DMS114 treated with DMSO at 0.1 percent for 48 hours (cell line): Measurements from ENCODE around the gene SNRPB.

ENCODE experiments used
- DNase-seq: peaks from one replicate; lab custom pipeline; 2025; ENCODE audit not compliant: unreplicated experiment; lab: John Stamatoyannopoulos, UW

The SNRPB gene

DNA sequence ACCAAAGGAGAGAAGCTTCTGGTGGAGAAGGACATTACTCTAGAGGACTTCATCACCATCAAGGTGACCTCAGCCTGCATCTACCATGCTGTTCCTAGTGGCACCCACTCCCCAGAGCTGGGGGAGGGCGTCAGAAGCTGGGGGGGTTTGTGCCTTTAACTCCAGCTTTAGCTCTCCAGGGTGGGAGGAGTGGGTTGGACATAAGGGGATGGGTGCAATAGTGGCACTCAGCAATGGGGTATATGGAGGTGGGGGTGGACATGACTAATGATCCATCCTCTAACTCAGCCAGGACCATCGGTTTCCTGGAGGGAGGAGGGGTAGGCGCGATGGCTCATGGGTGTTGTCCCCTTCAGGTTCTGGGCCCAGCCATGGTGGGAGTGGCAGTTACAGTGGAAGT, 40.1 kb downstream of the SNRPB start:
- no peak for DNase-seq

GRCh38 chr20:2429051-2429450, 41.5 kb downstream of the SNRPB start:
- no peak for DNase-seq

DNA sequence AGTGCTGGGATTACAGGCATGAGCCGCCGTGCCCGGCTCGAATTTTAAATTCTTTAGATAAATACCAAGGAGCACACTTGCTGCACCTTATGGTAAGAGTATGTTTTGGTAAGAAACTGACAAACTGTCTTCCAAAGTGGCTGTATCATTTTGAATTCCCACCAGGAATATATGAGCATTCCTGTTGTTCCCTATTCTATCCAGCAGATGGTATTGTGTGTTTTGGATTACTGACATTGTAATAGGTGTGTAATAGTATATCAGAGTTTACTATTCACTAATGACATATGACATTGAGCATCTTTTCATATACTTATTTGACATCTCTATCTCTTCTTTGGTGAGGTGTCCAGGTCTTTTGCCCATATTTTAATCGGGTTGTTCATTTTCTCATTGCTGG, 49.3 kb downstream of the SNRPB start:
- peak; percentile 56 for DNase-seq

GRCh38 chr20:2420510-2420909, 50.1 kb downstream of the SNRPB start:
- DNase-seq = no peak

GRCh38 chr20:2418388-2418787, 52.2 kb downstream of the SNRPB start:
- no peak for DNase-seq

DNA sequence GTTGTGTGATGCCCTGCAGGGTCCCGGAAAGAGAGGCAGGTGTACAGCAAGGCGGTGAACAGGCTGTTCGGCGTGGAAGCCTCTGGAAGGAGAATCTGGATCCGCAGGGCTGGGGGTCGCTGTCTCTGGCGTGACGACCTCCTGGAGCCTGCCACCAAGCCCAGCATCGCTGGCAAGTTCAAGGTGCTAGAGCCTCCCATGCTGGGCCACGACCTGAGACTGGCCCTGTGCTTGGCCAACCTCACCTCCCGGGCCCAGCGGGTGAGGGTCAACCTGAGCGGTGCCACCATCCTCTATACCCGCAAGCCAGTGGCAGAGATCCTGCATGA, 53.4 kb downstream of the SNRPB start:
- no peak for DNase-seq

DNA sequence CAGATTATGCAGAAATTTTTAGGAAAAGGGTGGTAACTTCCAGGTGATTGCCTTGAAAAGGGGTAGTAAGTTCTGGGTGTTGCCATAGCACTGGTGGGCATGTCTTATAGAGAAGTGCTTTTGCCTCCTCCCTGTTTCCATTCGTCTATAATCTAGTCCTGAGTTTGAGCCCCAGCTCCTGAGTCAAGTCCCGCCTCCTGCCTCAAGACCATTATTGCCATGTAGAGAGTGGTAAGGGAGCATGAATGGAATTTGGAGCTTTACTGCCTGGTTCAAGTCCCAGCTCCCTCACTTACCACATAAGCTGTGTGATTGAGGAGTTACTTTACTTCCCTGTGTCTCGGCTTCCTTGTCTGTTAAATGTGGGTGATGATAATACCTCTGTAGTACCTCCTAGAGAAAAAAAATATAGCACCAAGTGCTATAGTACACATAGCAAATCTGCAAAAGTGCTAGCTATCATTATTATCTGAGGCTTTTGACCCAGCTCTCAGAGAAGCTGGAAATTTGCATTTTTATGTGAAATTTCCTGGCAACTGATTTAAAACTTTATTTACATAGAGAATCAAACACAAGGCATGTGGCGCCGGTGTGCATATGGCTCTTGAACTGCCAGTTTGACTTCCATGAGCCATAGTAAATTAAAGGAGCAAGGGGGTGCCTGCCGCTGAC, 53.9 kb downstream of the SNRPB start:
- DNase-seq = no peak
